HG03060 (cell line): ENCODE results near the gene SAP25.
"Not testable (repeated sequence)": the region's sequence is repeated elsewhere in the genome, so short reads cannot be mapped to it uniquely, and the experiment has no call there.

Experiments
- ATAC-seq: cut with Tn5 transposase; IDR thresholded peaks from one replicate; pipeline ENCODE4 v1.9.1; 2021; ENCODE audit warnings: low read depth, moderate number of reproducible peaks; ENCODE audit not compliant: unreplicated experiment

SAP25 gene

GRCh38 chr7:100538654-100539435 lies 34.9 kb downstream of the SAP25 start, which contains the start of gene AGFG2:
Gene AGFG2 (plus strand): TSS chr7:100539203. CDS start chr7:100539347, 144 bp downstream.
- peak; percentile 79 for ATAC-seq

- no peak for ATAC-seq
These were observed 35.4 kb downstream of the SAP25 start for GRCh38 chr7:100538348-100538653.

- not testable (repeated sequence) for ATAC-seq
These were observed 37.0 kb downstream of the SAP25 start for GRCh38 chr7:100536695-100537094.

GRCh38 chr7:100535982-100536381 lies 37.7 kb downstream of the SAP25 start:
- ATAC-seq = not testable (repeated sequence)

GRCh38 chr7:100532165-100533022 lies 41.3 kb downstream of the SAP25 start:
- no peak for ATAC-seq

GRCh38 chr7:100528108-100528866 lies 45.4 kb downstream of the SAP25 start:
- not testable (repeated sequence) for ATAC-seq

- not testable (repeated sequence) for ATAC-seq
These were observed 50.5 kb downstream of the SAP25 start for GRCh38 chr7:100523192-100523591.
